Type B pancreatic cell (in vitro differentiated cells): ENCODE measurements around the gene MAGI1. TPM values are rescaled to one million over a fixed set of nuclear protein-coding genes. Genes with fewer than 3 reads are reported as not detected.

Experiments
- DNase-seq: peaks from one replicate; pipeline ENCODE4 v3.0.0; 2021; ENCODE audit warnings: mixed read lengths; ENCODE audit not compliant: unreplicated experiment; ENCODE audit errors: extremely low spot score
- H3K27ac Mint-ChIP-seq: 2 replicates; pipeline ENCODE4 v1.8.0; 2021; ENCODE audit warnings: mild to moderate bottlenecking, mixed read lengths
- H3K27me3 Mint-ChIP-seq: 2 replicates; pipeline ENCODE4 v1.8.0; 2021; ENCODE audit warnings: mixed read lengths
- H3K36me3 Mint-ChIP-seq: 2 replicates; pipeline ENCODE4 v1.8.0; 2021; ENCODE audit warnings: mixed read lengths
- H3K4me1 Mint-ChIP-seq: one replicate; pipeline ENCODE4 v1.8.0; 2021; ENCODE audit warnings: mixed read lengths; ENCODE audit not compliant: unreplicated experiment
- H3K4me3 Mint-ChIP-seq: 2 replicates; pipeline ENCODE4 v1.8.0; 2021; ENCODE audit warnings: mild to moderate bottlenecking, mixed read lengths
- H3K9me3 Mint-ChIP-seq: 2 replicates; pipeline ENCODE4 v1.8.0; 2021; ENCODE audit warnings: mixed read lengths
- CTCF ChIP-seq: fragments of 200-600 bp; sonication (generic); conservative IDR thresholded peaks from 2 replicates; pipeline ENCODE4 v1.5.0; 2021; ENCODE audit warnings: antibody characterized with exemption, mild to moderate bottlenecking
- total RNA-seq: library from RNA; stranded (reverse); gene quantifications from 2 replicates; pipeline ENCODE4 v1.2.1, GENCODE V29; 2021; ENCODE audit warnings: low replicate concordance

Gene MAGI1
- total RNA-seq, 1 donor from 2014 or later: 53.1 TPM

- H3K9me3 Mint-ChIP-seq: peaks cover 8% of the 10 kb centered on the region
- no peak overlapping the region for H3K27ac Mint-ChIP-seq
- no peak for TF ChIP-seq CTCF
- no peaks in the 10 kb centered on the region for H3K36me3 Mint-ChIP-seq
- H3K4me1 Mint-ChIP-seq: no peaks in the 10 kb centered on the region
- H3K4me3 Mint-ChIP-seq: no peak overlapping the region
- no peak for DNase-seq
- H3K27me3 Mint-ChIP-seq: peaks cover 3% of the 10 kb centered on the region
These were observed 720.5 kb downstream of the MAGI1 start for GRCh38 chr3:65318231-65318630.

DNA sequence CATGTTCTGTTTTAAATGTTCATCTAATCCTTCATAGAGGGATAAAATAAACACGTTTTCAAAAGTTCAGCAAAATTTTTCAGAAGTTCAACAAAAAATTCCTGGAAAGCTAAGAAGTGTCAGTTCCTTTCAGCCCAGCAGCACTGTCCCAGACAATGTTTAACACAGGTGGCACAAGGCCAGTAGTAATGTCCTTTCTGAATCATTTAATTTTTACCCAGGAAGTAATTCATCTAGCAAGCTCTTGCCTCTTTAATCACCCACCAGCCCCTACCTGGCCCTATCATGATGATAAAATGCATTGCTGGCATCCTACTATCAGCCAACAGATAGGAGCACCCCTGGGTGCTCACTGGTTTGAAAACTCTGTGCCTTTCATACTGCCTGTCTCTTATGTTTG, 723.8 kb downstream of the MAGI1 start:
- Mint-ChIP-seq H3K9me3 (no peaks in the 10 kb centered on the region), H3K4me3 (no peak overlapping the region), H3K4me1 (no peaks in the 10 kb centered on the region), H3K36me3 (no peaks in the 10 kb centered on the region), H3K27me3 (peaks cover under 1% of the 10 kb centered on the region), H3K27ac (no peak overlapping the region)
- DNase-seq: no peak
- no peak for TF ChIP-seq CTCF

- no peaks in the 10 kb centered on the region for H3K36me3 Mint-ChIP-seq
- DNase-seq: no peak
- no peaks in the 10 kb centered on the region for H3K4me1 Mint-ChIP-seq
- no peaks in the 10 kb centered on the region for H3K9me3 Mint-ChIP-seq
- no peak for TF ChIP-seq CTCF
- no peak overlapping the region for H3K4me3 Mint-ChIP-seq
- no peak overlapping the region for H3K27ac Mint-ChIP-seq
- peaks cover 4% of the 10 kb centered on the region for H3K27me3 Mint-ChIP-seq
These were observed 724.4 kb downstream of the MAGI1 start for GRCh38 chr3:65314269-65314668.

GRCh38 chr3:65313666-65314065, 725.1 kb downstream of the MAGI1 start:
- no peaks in the 10 kb centered on the region for H3K4me1 Mint-ChIP-seq
- H3K27me3 Mint-ChIP-seq: peaks cover 4% of the 10 kb centered on the region
- H3K4me3 Mint-ChIP-seq: no peak overlapping the region
- H3K36me3 Mint-ChIP-seq: no peaks in the 10 kb centered on the region
- no peak for TF ChIP-seq CTCF
- H3K9me3 Mint-ChIP-seq: no peaks in the 10 kb centered on the region
- no peak for DNase-seq
- H3K27ac Mint-ChIP-seq: no peak overlapping the region

DNA sequence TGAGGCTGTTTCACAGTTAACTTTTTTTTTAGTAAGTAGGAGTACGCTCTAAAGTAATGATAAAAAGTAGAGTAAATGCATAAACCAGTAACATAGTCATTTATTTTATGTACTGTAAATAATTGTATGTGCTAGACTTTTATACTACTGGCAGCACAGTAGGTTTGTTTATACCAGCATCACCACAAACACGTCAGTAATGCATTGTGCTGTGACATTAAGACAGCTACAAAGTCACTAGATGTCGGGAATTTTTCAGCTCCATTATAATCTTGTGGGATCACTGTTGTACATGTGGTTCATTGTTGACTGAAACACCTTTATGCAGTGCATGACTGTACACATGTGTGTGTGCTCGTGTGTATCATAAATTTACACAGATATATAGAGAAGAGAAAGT, 732.9 kb downstream of the MAGI1 start:
- no peak for DNase-seq
- Mint-ChIP-seq H3K4me1 (no peaks in the 10 kb centered on the region), H3K36me3 (no peaks in the 10 kb centered on the region), H3K4me3 (no peak overlapping the region), H3K27me3 (peaks cover 11% of the 10 kb centered on the region), H3K27ac (no peak overlapping the region), H3K9me3 (no peaks in the 10 kb centered on the region)
- TF ChIP-seq CTCF: no peak

Other genes with a start within 250 kb of the MAGI1 start
- gene SLC25A26, start 182.1 kb upstream of the MAGI1 start, total RNA-seq: 12.4 and 13.4 TPM in 2 replicates